Stomach (tissue), 4 donors: ENCODE data around the gene TGM4.

Experiments used
- CTCF ChIP-seq, 7 experiments: fragments of 450-650 bp in 4 of 7; fragments of 200-600 bp in 3 of 7; sonication (generic) in 3 of 7; IDR thresholded peaks; one replicate each; pipeline ENCODE4 v1.5.1; 2016 to 2019; ENCODE audit warnings: antibody characterized with exemption in 7 of 7, control low read depth in 2 of 7, mild to moderate bottlenecking in 1 of 7
- EP300 ChIP-seq: sonication (generic); formaldehyde crosslinking; IDR thresholded peaks from one replicate; pipeline ENCODE4 v1.6.1; 2017; ENCODE audit warnings: antibody characterized with exemption
- POLR2A ChIP-seq, 4 donors: fragments of 450-650 bp; IDR thresholded peaks; one replicate each; pipeline ENCODE4 v1.6.1; 2016; ENCODE audit warnings: antibody characterized with exemption in 4 of 4, control low read depth in 2 of 4, mild to moderate bottlenecking in 1 of 4, moderate library complexity in 1 of 4
- POLR2AphosphoS5 ChIP-seq, 3 donors: sonication (generic); formaldehyde crosslinking; IDR thresholded peaks; one replicate each; pipeline ENCODE4 v1.6.1; 2016; ENCODE audit warnings: antibody characterized with exemption in 3 of 3

GRCh38 chr3:44893097-44893496 lies 18.7 kb downstream of the TGM4 start:
- no peak for TF ChIP-seq CTCF (IDR thresholded peaks at IDR 0.05)
- no peak for TF ChIP-seq POLR2A (IDR thresholded peaks at IDR 0.05)
- no peak for TF ChIP-seq EP300
- TF ChIP-seq POLR2AphosphoS5 (IDR thresholded peaks at IDR 0.05): no peak
